Measurements from ENCODE around the gene CYGB.
"Not testable (repeated sequence)": the region's sequence is repeated elsewhere in the genome, so short reads cannot be mapped to it uniquely, and the experiment has no call there.

CYGB gene

DNA sequence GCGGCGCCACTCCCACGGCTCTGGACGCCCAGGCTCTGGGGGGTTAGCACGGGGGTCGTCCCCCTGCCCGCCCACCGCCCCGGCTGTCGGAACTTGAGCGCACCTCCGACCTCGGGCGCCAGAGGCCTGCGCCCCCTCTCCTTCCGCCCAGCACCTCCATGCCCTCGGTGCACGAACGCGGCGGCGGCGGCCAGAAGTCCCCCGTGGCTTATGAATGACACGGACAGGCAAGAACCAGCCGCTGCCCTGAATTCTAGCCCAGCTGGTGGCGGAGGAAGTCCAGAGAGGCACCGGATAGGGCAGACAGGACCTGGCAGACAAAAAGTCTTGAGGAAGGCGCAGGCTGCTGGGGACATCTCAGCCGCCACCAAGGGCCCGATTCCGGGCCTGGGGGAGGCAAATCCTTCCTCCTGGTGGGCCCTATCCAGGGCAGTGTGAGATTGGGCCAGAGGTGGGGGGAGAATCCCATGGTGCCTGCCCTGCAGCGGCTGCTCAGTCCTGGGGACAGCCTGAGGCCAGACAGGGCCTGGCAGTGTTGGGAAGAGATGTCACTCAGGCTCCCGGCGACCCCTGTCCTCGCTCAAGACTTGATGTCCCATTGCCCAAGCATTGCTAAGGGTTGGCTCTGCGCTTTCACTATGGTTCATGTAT is 897 bp upstream of the CYGB start:
- DNase-seq = peak; percentile 43 to 64 (median 48)

DNA sequence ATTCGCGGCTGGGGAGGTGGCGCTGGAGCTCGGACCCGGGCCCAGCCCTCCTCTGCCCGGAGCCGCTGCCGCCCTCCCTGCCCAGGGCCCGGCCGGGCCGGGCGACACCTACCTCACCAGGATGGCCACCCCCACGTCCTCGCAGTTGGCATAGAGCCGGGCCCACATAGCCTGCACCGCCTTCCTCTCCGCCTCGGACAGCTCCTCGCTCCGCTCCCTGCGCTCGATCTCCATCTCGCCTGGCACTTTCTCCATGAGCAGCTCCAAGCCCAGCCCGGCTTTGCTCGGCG is 276 bp downstream of the CYGB start:
- DNase-seq = peak in 3 of 4 experiments; percentile 41 to 63 (median 51)

DNA sequence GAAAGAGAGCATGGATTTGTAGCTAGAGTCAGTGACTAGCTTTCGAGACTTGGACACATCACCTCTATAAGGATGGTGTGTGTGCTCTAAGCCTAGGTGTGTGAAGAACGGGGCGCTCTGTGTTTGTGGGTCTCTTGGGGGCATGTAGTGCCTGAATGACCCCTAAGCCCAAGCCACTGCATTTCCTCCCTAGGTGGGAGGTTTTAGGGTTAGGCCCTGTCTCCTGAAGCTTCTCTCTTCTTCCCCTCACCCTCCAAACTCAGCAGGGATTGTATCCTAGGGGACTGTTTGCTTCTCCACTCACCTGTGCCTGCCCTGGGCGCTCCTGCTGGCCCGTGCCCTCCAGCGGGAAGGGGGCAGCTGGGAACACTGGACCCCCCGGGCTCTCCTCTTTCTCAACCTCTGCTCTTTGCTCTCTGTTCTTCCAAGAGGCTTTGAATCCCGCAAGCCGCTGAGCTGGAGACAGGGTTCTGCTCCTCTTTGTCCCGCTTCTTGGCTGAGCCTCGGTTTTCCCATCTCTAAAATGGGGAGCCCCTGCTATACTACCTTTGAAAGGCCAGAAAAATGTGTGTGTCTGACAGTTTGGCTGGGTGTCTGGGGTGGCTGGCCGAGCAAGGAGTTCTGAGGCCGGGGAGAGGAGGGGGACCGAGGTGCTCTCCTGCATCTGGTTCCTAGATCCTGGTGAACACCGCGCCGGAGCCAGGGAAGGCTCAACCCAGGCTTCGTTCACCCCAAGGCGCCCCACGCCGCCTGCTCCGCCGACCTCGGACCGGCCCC is 810 bp downstream of the CYGB start:
- no peak for DNase-seq

GRCh38 chr17:76535788-76536510 is 1.6 kb downstream of the CYGB start:
- DNase-seq = no peak

- peak in 3 of 4 experiments; percentile 53 to 69 (median 60) for DNase-seq
Observed at GRCh38 chr17:76534831-76535732, 2.4 kb downstream of the CYGB start.

DNA sequence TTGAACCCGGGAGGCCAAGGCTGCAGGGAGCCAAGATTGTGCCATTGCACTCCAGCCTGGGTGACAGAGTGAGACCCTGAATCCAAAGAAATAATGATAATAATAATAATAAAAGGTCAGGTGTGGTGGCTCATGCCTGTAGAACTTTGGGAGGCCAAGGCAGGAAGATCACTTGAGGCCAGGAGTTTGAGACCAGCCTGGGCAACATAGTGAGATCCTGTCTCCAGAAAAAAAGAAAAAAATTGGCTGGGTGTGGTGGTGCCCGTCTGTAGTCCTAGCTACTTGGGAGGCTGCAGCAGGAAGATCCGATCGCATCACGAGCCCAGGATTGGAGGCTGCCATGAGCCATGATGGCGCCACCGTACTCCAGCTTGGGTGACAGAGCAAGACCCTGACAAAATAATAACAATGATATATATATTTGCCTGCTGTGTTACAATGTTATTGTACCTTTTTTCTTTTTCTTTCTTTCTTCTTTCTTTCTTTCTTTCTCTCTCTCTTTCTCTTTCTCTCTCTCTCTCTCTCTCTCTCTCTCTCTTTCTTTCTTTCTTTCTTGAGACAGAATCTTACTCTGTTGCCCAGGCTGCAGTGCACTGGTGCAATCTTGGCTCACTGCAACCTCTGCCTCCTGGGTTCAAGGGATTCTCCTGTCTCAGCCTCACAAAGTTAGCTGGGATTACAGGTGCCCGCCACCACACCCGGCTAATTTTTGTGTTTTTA is 3.7 kb downstream of the CYGB start:
- not testable (repeated sequence) for DNase-seq

GRCh38 chr17:76532072-76532651 is 5.3 kb downstream of the CYGB start:
- no peak for DNase-seq

DNA sequence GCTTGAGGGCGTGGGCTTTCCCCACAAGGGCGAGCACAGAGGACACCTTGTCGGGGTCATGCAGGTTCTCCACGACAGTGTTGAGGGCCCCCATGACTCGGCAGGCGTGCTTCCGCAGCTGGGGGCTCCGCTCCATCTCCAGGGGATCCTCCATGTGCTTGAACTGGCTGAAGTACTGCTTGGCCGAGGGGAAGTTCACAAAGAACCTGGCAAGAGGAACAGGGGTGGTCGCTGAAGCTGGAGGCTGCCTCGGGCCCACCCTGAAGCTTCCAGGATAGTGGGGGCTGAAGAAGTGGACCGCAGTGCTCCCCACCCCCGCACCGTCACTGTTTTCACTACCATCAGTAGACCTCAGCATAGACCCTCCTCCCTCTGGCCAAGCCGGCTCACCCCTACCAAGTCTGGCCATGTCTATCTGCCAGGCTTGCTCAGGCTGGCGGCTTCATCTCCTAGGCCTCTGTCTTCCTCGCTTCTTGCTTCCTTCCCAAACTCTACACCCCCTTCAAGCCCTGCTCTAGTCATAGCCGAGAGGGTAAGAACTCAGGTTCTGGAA is 5.9 kb downstream of the CYGB start:
- DNase-seq = no peak

DNA sequence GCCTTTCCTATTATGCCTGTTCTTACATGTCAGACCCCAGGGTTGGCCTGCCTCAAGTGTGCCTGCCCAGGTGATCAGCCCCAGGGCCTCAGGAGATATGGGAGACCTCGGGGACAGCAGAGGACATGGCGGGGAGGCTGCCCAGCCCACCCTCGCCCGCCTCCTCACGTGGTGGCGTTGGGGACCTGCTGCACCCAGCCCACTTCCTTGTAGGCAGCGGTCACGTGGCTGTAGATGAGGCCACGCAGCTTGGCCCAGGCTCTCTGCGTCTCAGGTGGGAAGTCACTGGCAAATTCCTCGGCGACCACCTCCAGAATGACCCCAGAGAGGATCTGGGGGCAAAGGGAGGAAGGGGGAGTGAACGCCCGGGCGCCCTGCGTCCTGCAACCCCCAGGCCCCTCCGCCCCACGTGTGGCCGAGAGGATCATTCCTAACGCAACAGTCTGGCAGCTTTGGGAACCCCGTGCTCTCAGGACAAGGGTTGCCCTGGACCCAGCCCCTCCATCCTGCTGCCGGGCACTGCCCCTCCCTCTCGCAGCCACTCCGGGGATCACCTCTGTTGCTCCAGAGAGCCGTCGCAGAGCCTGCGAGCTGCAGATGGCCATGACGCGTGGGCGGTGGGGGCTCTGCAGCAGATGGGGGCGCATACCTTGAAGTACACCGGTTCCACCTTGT is 6.6 kb downstream of the CYGB start:
- DNase-seq = no peak

GRCh38 chr17:76530095-76530723 is 7.3 kb downstream of the CYGB start:
- peak; percentile 68 to 85 (median 78) for DNase-seq

DNA sequence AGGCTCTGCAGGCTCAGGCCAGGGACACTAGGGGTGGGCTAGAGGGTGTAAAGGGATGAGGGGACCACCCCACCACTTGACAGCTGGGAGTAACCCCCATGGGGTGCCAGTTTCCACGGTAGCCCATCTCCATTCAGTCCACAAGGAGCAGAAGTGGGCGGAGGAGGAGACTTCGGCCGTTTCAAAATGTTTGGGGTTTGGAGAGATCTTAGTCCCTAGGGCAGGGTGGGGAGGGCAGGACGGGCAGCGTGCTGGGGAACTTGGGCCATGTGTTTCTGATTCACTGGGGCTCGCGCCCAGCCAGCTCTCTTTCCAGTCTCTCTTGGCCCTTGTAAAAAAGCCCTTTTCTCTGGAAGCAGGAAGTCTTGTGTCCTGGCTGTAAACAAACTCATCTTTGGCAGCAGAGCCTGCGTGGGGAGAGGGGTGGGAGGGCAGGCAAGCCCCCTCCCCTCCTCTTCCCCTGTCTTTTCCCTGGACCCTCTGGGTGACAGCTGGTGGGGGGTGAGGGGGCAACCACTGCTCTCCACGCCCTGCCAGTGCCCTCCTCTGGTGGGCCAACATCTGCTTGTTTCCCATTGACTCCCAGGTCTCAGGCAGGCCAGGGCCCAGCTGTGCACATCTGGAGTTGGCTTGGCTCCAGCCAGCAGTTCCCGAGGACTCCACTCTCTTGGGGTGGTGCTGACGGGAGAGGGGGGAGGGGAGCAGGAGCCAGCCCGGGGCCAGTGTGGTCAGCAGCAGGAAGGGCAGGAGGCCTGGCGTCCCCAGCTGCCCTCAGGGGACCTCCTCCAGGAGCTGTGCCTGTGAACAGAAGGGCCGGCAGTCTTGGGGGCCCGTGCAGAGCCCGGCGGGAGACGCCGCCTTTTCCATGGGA is 8.1 kb downstream of the CYGB start:
- peak; percentile 80 to 87 (median 86) for DNase-seq

DNA sequence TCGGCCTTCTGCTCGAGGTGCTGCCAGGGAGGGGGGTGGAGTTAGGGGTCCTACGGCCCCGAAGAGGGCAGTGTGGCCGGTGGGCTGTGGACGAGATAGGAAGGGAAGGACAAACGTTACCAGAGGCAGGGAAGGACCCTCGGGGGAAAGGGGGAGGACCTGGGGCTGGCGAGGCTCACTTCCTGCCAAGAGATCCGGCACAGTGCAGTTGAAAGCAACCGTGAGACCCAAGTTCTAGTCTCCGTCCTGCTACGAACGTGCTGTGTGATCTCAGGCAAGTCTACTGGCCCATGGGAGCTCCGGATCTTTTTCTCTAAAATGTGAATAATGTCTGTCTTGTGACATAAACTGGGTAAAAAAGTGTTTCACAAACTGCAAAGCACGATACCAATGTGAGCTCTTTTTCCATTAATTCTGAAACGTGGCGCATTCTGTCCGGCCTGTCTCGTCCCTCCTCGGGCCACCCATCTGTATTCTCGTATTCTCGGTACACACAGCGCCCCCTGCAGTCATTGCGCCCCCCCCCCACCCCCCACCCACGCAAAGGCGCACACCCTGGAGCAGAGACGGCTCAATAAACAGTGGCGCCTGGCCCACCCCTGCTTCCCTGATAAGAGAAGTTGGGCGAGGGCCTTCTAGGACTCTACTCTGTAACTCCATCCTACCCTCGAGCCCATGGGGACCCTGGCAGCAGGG is 8.8 kb downstream of the CYGB start:
- peak in 1 of 4 experiments; percentile 24 for DNase-seq

GRCh38 chr17:76528156-76528527 is 9.4 kb downstream of the CYGB start:
- no peak for DNase-seq

DNA sequence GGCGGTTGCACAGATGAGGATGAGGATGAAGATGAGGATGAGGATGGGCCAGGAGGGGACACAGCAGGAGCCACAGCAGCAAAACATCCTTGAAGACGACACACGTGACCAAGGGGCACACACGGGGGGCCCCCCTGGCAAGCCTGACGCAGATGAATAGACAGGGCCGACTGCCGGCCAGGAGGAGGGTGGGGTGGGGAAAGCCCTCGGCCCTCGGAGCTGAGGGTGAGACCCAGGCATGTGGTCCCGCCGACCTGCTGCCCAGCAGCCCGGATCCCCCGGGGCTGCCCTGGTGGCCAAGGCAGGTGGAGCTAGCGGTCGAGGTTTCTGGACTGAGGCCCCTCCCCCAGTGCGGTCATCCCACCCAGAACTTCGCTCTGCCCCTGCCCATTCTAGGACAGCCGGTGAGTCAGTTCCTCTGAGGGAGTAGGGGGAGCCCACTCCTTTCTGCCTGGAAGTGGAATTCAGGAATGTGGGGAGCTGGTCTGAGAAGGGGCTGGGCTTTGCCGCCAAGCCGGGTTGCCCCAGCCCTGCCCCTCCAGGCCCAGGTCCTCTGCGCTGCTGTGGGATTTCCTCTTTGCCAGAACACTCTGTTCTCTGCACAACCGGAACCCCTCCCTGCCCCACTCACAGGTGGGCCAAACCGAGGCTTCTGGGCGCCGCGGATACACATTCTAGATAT is 9.9 kb downstream of the CYGB start:
- peak; percentile 41 to 66 (median 52) for DNase-seq

- not testable (repeated sequence) for DNase-seq
Observed at GRCh38 chr17:76527016-76527415, 10.5 kb downstream of the CYGB start.

DNA sequence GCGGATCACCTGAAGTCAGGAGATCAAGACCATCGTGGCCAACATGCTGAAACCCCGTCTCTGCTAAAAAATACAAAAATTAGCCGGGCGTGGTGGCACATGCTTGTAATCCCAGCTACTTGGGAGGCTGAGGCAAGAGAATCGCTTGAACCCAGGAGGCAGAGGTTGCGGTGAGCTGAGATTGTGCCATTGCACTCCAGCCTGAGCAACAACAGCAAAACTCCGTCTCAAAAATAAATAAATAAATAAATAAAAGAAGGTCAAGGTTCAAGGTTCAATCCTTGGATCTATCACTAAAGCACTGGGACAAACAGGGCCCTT is 12.0 kb downstream of the CYGB start:
- DNase-seq = not testable (repeated sequence)

- DNase-seq = no peak
Observed at GRCh38 chr17:76524598-76525512, 12.7 kb downstream of the CYGB start.

Measured in suppressor macrophage (primary cell).